GM19455 (cell line): Measurements from ENCODE around the gene SLC4A5.
"Not testable (repeated sequence)": the region's sequence is repeated elsewhere in the genome, so short reads cannot be mapped to it uniquely, and the experiment has no call there.

Experiments used
- ATAC-seq: cut with Tn5 transposase; IDR thresholded peaks from one replicate; pipeline ENCODE4 v1.9.1; 2021; ENCODE audit not compliant: unreplicated experiment

The SLC4A5 gene

GRCh38 chr2:74239346-74239745 is 103.9 kb downstream of the SLC4A5 start:
- ATAC-seq, result no peak

DNA sequence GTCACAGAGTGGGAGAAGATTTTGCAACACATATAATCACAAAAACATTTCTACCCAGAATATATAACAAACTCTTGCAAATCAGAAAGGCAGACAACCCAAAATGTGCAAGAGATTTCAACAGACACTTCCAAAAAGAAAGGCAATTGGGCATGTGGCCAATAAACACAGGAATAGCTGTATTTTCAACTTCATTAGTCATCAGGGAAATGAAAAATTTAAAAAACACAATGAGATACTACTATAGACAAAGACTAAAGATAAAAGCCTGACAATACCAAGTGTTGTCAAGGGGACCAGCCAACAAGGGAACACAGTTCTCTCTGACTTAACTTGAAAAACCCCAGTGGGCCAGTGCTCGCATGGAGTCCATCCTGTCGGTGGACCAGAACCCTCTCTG is 104.3 kb downstream of the SLC4A5 start:
- no peak for ATAC-seq

DNA sequence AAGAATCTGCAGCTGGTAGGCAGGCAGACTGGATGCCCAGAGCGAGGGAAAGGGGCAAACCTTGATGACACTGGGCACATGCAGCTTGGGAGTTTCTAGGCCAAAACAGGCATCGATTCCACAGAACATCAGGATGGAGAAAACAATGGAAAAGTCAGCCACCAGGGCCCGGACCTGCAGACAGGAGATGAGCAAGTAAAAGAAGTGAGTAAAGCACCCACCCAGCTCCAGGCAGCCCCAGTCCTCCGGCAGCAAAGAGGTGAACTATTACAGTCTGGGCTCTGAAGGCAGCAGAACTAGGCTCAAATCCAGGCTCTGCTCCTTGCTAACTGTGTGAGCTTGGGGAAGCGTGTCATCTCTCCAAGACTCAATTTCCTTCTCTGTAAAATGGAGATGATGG is 108.2 kb downstream of the SLC4A5 start:
- no peak for ATAC-seq

DNA sequence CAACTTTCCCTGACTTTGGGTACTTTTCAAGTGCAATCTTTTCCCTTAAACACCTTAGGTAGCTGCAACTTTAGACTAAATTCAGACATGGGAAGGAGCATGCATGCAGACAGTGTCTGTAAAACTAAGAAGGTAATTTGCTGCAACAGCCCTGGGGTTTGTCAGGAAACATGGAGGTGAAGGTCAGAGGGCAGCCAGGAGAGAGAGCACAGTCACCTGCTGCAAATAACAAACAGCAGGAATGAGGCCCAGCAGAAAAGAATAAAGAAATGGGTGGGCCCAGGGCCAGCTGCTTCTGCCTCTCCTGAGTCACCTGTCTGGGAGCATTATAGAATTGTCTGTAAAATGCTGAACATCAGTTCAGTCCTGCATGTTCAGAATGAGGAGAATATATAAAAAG is 109.6 kb downstream of the SLC4A5 start:
- ATAC-seq, result no peak

DNA sequence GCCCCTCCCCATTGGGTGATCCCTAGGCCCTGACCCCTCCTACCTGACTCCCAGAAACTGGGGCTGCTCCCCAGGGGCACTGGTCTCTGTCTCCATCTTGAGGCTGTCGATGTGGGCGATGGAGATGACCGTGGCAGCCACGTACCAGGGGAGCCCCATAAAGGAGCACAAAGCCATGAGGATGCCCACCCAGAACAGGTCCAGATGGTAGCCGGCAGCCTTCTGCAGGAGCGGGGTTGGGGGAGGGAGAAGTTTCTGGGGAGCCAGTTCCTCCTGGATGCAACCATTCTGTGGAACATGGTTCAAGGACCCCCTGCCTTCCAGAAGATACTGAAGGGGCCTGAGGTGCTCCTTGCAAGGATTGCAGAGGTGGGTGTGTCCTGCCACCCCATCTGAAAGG is 110.8 kb downstream of the SLC4A5 start:
- no peak for ATAC-seq

- ATAC-seq, result not testable (repeated sequence)
These were observed 113.4 kb downstream of the SLC4A5 start for GRCh38 chr2:74229865-74230264.

DNA sequence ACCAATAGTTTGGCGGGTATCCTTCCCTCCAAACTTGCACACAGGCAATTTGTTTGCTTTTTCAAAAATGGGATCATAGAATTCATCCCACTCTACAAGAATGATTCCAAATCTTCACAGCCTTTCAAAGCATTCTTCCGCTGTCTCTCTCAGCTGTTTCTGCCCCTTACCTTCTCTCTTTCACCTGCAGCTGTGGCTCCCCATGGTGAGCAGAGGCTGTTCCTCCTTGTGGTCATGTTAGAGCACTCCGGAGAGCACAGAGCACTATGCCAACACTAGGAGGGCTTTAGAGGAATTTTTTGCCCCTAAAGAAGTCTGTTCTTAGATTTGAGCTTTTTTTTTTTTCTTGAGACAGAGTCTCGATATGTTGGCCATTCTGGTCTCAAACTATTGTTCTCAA is 114.4 kb downstream of the SLC4A5 start:
- ATAC-seq, result no peak

- ATAC-seq, result no peak
These were observed 115.6 kb downstream of the SLC4A5 start for GRCh38 chr2:74227646-74228045.

- ATAC-seq, result no peak
These were observed 116.5 kb downstream of the SLC4A5 start for GRCh38 chr2:74226648-74227213.

GRCh38 chr2:74225698-74226459 is 117.3 kb downstream of the SLC4A5 start:
- ATAC-seq, result no peak

DNA sequence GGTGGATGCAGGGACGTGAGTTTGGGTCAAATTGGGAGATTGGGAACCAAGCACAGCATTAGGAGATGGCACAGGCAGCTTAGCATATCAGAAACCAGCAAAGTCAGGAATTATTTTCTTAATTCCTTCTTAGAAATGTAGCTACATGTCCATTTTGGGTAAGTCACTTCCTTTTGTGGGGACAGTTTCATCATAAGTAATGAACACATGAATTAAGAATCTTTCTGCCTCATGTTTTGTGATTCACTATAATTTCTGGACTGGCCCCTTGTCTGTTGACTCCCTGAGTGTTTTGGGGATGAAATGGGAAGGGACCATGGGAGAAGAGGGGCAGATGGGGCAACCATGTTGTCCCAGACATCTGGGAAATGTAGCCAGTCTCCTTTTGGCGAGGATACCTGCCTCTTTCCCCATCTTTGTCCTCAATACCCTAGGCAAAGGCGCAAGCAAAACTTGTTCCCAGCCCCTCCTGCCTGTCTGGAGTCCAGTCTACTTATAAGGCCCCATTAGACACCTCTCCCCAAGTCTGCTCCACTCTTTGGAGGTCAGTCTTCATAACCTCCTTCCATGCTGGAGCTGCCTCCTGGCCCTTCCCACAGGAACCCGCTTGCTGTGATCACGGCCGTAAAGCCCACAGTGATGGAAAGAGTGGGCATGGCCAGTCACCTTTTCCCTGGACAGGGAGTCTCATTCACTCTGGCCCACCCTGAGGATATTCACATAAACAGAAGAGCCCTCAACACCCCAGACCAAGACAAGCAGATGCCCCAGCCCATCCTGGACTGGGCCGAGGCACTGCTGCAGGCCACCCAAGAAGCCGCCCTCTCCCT is 119.1 kb downstream of the SLC4A5 start:
- ATAC-seq, result no peak

GRCh38 chr2:74222300-74222650 is 120.9 kb downstream of the SLC4A5 start:
- no peak for ATAC-seq

GRCh38 chr2:74221604-74222299 is 121.5 kb downstream of the SLC4A5 start:
- no peak for ATAC-seq

GRCh38 chr2:74221091-74221490 is 122.1 kb downstream of the SLC4A5 start:
- ATAC-seq, result no peak

- no peak for ATAC-seq
These were observed 123.2 kb downstream of the SLC4A5 start for GRCh38 chr2:74219846-74220486.

- no peak for ATAC-seq
These were observed 126.6 kb downstream of the SLC4A5 start for GRCh38 chr2:74216642-74217041.

GRCh38 chr2:74215771-74216170 is 127.4 kb downstream of the SLC4A5 start:
- ATAC-seq, result not testable (repeated sequence)

- no peak for ATAC-seq
These were observed 130.4 kb downstream of the SLC4A5 start for GRCh38 chr2:74212702-74213410.

DNA sequence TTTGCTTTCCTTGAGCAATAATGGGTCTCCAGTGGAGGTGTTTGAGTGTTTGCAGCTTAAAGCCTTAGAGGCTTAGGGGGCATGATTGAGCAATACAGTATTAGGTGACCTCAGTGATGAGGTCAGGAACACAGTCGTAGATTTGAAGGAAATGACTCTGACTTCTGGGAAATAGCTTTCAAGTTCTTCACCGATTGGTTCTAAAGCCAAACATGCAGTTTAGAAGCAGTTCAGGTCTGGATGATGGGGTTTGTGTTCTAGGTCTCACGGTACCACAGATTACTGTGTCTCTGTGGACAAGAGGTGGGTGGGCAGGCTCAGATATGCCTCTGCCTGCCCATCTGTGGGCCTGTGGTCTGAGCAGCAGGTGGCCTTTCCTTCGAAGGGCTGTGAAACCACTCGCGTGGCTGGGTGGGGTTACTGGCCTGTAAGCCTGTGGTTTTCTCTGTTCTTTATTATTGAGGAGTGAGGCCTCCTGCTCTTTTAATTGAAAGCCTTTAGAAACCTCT is 137.0 kb downstream of the SLC4A5 start:
- ATAC-seq, result peak; percentile 66

- no peak for ATAC-seq
These were observed 137.6 kb downstream of the SLC4A5 start for GRCh38 chr2:74205596-74205995.
